ENCODE results near the gene TEX22.

TEX22 gene

GRCh38 chr14:105422695-105423487 lies 24.6 kb downstream of the TEX22 start:
- DNase-seq = no peak

- no peak for DNase-seq
These were observed 25.3 kb downstream of the TEX22 start for GRCh38 chr14:105423488-105424195.

- no peak for DNase-seq
These were observed 26.5 kb downstream of the TEX22 start for GRCh38 chr14:105424861-105425260.

- no peak for DNase-seq
These were observed 27.5 kb downstream of the TEX22 start for GRCh38 chr14:105425823-105426247.

- no peak for DNase-seq
These were observed 28.2 kb downstream of the TEX22 start for GRCh38 chr14:105426416-105427130.

GRCh38 chr14:105427412-105427811 lies 29.1 kb downstream of the TEX22 start:
- no peak for DNase-seq

- DNase-seq = no peak
These were observed 29.7 kb downstream of the TEX22 start for GRCh38 chr14:105427936-105428485.

GRCh38 chr14:105430042-105430441 lies 31.7 kb downstream of the TEX22 start:
- DNase-seq = no peak

- DNase-seq = no peak
These were observed 32.2 kb downstream of the TEX22 start for GRCh38 chr14:105430565-105430964.

GRCh38 chr14:105431256-105431655 lies 32.9 kb downstream of the TEX22 start:
- no peak for DNase-seq

GRCh38 chr14:105432657-105433056 lies 34.3 kb downstream of the TEX22 start:
- no peak for DNase-seq

- DNase-seq = no peak
These were observed 34.8 kb downstream of the TEX22 start for GRCh38 chr14:105433161-105433605.

- DNase-seq = no peak
These were observed 38.1 kb downstream of the TEX22 start for GRCh38 chr14:105436402-105436801.

GRCh38 chr14:105436891-105437722 lies 38.8 kb downstream of the TEX22 start:
- no peak for DNase-seq

GRCh38 chr14:105437723-105438500 lies 39.6 kb downstream of the TEX22 start:
- no peak for DNase-seq

GRCh38 chr14:105439179-105439578 lies 40.8 kb downstream of the TEX22 start:
- no peak for DNase-seq

- no peak for DNase-seq
These were observed 41.6 kb downstream of the TEX22 start for GRCh38 chr14:105439710-105440553.

GRCh38 chr14:105440554-105440900 lies 42.2 kb downstream of the TEX22 start:
- no peak for DNase-seq

- DNase-seq = no peak
These were observed 42.7 kb downstream of the TEX22 start for GRCh38 chr14:105440992-105441391.

- DNase-seq = no peak
These were observed 43.8 kb downstream of the TEX22 start for GRCh38 chr14:105442125-105442524.

GRCh38 chr14:105442834-105443233 lies 44.5 kb downstream of the TEX22 start:
- DNase-seq = no peak
